ENCODE results near the gene RAD18. TPM values are rescaled to one million over a fixed set of nuclear protein-coding genes. Genes with fewer than 3 reads are reported as not detected.

Gene RAD18
- 10 to 100 TPM; 51.6 to 69.2 TPM for total RNA-seq

DNA sequence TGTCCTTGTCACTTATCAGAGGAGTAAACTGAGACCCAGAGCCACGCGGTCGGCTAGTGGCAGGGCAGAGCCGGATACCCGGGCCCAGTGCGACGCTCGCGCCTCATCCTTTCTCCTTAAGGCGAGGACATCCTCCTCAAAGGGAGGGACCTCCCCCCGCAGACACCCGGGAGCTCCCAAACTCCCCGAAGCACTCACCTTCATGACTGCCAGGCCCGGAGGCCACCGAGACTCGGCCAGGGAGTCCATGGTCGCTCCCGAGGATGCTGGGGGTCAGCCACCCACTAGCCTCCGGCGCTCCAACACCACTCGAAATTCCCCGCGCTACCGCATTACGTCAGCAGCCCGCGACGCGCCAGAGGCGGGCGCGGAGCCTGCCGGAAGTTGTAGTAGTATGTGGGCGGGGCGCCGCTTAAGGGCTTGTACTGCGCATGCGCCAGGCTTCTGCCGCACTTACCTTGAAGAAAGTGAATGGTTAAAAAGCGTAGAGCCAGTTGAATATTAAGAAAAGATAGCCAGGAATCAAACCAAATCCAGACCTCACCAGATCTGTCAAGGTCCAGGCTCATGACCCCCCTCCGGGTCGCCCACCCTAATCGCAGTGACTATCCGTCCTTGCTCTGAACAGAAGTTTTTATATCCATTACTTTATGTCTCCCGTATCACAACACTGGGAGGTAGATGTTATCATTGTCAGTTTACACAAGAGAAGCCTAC is at the start of gene RAD18:
RAD18 (minus strand) TSS at position 336 of the 717 bp plus-strand sequence; CDS start at position 249, 87 bp downstream.
- Mint-ChIP-seq H3K27ac (peak within 1 kb of the TSS; percentile 98), H3K9me3 (peaks cover 0 to 3% of the 10 kb centered on the region in 2 donors), H3K36me3 (peaks cover 29 to 30% of the 10 kb centered on the region in 2 donors)
- DNase-seq (ENCODE audit: low spot score in 2 of 2) (peak; percentile 90 to 94), ATAC-seq (peak; percentile 96)

- ATAC-seq = peak; percentile 91
- no peaks in the 10 kb centered on the region for H3K36me3 Mint-ChIP-seq
- peak in 1 of 2 donors; percentile 11 for DNase-seq (ENCODE audit: low spot score in 2 of 2)
- H3K9me3 Mint-ChIP-seq = no peaks in the 10 kb centered on the region
- H3K27ac Mint-ChIP-seq = no peak overlapping the region
Measured at GRCh38 chr3:9012521-9012920, 49.2 kb upstream of the RAD18 start.

DNA sequence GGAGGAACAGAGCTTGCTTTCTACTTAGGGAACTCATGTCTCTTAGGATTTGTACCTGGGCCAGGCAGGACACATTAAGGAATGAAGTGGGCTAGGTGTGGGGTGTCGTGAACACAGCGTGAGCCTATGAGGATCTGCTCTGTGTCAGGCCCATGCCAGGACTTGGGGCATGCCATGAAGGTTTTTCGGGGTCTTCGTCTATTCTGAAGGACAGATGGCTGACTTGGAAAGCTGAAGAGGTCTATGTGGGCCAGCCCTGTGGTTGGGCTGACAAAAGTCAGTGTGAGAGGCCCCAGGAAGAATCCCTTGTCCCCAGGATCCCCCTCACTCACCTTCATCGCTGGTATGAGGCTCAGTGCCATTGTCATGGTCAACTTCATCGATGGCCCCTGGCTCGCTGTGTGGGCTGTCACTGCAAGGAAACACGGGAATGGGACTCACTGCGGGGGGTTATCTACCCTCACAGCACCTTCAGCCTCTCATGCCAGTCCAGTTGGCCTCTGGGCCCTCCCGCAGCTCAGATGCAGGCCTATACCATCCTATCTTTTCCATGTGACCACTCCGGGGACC is 46.8 kb upstream of the RAD18 start:
- Mint-ChIP-seq H3K9me3 (no peaks in the 10 kb centered on the region), H3K36me3 (no peaks in the 10 kb centered on the region), H3K27ac (no peak overlapping the region)
- DNase-seq (ENCODE audit: low spot score in 2 of 2) (no peak), ATAC-seq (no peak)

DNA sequence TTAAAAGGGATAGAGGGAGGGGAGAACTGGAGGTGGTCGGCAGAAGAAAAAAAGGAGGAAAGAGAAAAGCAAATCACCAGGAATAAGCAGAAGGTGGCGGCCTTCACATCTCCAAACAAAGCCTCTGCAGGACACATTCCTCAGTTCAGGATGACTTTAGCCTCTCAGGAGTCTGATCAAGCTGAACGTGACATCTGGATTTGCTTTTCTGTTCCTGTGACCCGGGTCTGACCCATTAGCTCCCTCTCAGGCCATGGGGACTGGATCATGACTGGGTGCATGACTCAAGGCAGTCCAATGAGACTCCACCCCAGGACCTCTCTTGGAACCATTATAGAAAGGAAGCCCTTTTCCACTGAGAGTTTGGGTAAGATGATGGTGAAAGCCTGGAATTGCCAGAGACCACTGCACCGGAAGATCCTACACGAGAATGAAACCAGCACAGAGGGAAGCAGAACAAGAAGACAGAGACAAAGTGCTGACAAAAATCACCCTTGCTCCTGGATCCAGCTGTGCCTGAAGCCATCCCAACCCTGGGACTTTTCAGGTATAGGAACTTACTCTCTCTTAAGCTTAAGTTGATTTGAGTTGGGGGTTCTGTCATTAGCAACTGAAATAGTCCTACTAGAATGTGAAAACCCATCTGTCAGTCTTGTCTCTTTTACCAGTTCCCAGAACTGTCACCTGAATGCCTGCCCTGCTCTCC is 45.4 kb upstream of the RAD18 start:
- Mint-ChIP-seq H3K9me3 (no peaks in the 10 kb centered on the region), H3K36me3 (no peaks in the 10 kb centered on the region), H3K27ac (no peak overlapping the region)
- DNase-seq (ENCODE audit: low spot score in 2 of 2) = no peak
- no peak for ATAC-seq

- Mint-ChIP-seq H3K27ac (peak overlapping the region in 1 of 2 donors; percentile 75), H3K9me3 (no peaks in the 10 kb centered on the region), H3K36me3 (no peaks in the 10 kb centered on the region)
- DNase-seq (ENCODE audit: low spot score in 2 of 2) (no peak), ATAC-seq (no peak)
Measured at GRCh38 chr3:9007928-9008327, 44.7 kb upstream of the RAD18 start.

- Mint-ChIP-seq H3K27ac (no peak overlapping the region), H3K36me3 (no peaks in the 10 kb centered on the region), H3K9me3 (no peaks in the 10 kb centered on the region)
- ATAC-seq (no peak), DNase-seq (ENCODE audit: low spot score in 2 of 2) (no peak)
Measured at GRCh38 chr3:9007213-9007612, 43.9 kb upstream of the RAD18 start.

- DNase-seq (ENCODE audit: low spot score in 2 of 2) = no peak
- no peak for ATAC-seq
- Mint-ChIP-seq H3K36me3 (no peaks in the 10 kb centered on the region), H3K27ac (no peak overlapping the region), H3K9me3 (no peaks in the 10 kb centered on the region)
Measured at GRCh38 chr3:9000041-9000440, 36.8 kb upstream of the RAD18 start.

GRCh38 chr3:8997151-8997550 is 33.9 kb upstream of the RAD18 start:
- ATAC-seq (no peak), DNase-seq (ENCODE audit: low spot score in 2 of 2) (no peak)
- no peaks in the 10 kb centered on the region for H3K36me3 Mint-ChIP-seq
- no peaks in the 10 kb centered on the region for H3K9me3 Mint-ChIP-seq
- H3K27ac Mint-ChIP-seq = no peak overlapping the region

DNA sequence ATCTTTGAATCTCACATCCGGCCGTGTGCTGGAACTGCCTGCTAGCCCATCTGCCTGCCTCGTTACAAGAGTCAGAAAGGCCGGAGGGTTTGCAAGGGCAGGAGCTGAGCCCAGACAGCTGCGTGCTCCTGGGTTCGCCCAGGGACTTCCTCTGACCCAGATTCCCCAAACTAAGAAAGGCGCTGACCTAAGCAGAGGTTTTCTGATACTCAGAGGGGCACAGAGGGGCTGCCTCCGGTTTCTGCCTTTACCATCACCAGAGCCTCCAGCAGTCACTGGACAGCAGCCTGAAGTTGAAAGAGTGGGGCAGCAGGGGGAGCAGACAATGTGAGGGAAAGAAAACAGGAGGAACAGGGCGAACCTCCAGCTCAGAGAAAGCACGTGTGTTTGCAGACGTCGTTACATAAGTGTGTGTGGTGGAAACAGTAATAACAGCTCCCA is 33.4 kb upstream of the RAD18 start:
- Mint-ChIP-seq H3K36me3 (no peaks in the 10 kb centered on the region), H3K27ac (no peak overlapping the region), H3K9me3 (no peaks in the 10 kb centered on the region)
- ATAC-seq (no peak), DNase-seq (ENCODE audit: low spot score in 2 of 2) (no peak)

GRCh38 chr3:8996216-8996615 is 32.9 kb upstream of the RAD18 start:
- DNase-seq (ENCODE audit: low spot score in 2 of 2) (no peak), ATAC-seq (no peak)
- no peaks in the 10 kb centered on the region for H3K9me3 Mint-ChIP-seq
- H3K27ac Mint-ChIP-seq = no peak overlapping the region
- no peaks in the 10 kb centered on the region for H3K36me3 Mint-ChIP-seq

GRCh38 chr3:8994226-8994625 is 31.0 kb upstream of the RAD18 start:
- Mint-ChIP-seq H3K9me3 (no peaks in the 10 kb centered on the region), H3K36me3 (no peaks in the 10 kb centered on the region), H3K27ac (no peak overlapping the region)
- ATAC-seq = no peak
- DNase-seq (ENCODE audit: low spot score in 2 of 2) = no peak

DNA sequence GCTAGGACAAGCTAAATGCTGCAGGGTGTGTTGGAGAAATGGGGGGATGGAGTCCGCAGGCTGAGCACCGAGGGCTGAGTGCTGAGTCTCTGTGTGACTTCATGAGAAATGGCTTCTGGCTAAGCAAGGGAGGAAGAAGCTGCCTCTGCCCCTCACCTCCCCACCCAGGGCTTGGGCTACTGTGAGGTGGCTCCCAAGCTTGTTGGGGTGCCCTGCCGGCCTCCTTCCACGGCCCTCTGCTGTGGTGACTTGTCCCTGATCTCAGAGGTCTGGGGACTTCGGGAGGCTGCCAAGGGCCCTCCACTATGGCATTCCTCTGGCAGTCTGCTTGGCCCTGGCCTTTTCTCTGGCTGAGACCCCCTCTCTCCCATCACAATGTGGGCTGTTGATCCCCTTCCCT is 30.1 kb upstream of the RAD18 start:
- Mint-ChIP-seq H3K36me3 (no peaks in the 10 kb centered on the region), H3K9me3 (no peaks in the 10 kb centered on the region), H3K27ac (no peak overlapping the region)
- DNase-seq (ENCODE audit: low spot score in 2 of 2) (no peak), ATAC-seq (no peak)

DNA sequence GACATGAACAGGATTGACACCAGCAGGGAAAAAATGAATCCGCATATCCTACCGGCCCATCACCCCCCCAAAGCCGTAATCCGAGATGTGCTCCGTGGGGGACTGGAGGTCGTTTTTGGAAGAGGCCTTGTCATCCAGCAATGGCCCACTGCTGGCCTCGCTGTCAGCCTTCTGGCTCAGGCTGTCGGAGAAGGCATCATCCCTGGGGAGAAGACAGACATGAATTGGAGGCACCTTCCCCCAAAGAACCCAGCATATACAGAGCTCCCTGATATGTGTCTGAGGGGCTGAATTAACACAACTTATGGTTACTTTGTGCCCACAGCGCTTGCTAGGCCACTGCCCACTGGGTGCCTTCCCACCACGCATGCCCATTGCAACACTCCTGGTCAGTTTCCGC is 29.6 kb upstream of the RAD18 start:
- DNase-seq (ENCODE audit: low spot score in 2 of 2) (no peak), ATAC-seq (no peak)
- H3K9me3 Mint-ChIP-seq = no peaks in the 10 kb centered on the region
- no peaks in the 10 kb centered on the region for H3K36me3 Mint-ChIP-seq
- no peak overlapping the region for H3K27ac Mint-ChIP-seq

DNA sequence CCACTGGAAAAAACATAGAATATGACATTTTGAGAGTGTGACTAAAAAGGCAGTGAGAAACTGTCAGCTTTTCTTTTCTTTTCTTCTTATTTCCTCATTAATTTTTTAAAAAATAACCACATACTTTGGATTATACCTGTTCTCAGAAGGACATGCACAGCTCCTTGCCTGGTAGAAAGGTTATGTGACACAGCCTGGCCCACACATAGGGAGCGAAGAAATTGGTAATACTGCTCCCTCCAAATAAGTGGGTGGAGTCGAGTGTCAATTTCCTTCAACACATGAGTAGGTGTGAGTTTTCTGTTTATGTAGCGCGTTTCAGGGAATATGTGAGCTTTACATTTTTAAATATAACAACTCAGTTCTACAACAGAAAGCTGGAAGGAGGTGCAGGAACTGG is 28.9 kb upstream of the RAD18 start:
- no peak for ATAC-seq
- H3K9me3 Mint-ChIP-seq = no peaks in the 10 kb centered on the region
- H3K27ac Mint-ChIP-seq = no peak overlapping the region
- no peaks in the 10 kb centered on the region for H3K36me3 Mint-ChIP-seq
- no peak for DNase-seq (ENCODE audit: low spot score in 2 of 2)

- H3K9me3 Mint-ChIP-seq = no peaks in the 10 kb centered on the region
- H3K27ac Mint-ChIP-seq = no peak overlapping the region
- no peaks in the 10 kb centered on the region for H3K36me3 Mint-ChIP-seq
- DNase-seq (ENCODE audit: low spot score in 2 of 2) (no peak), ATAC-seq (no peak)
Measured at GRCh38 chr3:8990266-8991215, 27.3 kb upstream of the RAD18 start.

DNA sequence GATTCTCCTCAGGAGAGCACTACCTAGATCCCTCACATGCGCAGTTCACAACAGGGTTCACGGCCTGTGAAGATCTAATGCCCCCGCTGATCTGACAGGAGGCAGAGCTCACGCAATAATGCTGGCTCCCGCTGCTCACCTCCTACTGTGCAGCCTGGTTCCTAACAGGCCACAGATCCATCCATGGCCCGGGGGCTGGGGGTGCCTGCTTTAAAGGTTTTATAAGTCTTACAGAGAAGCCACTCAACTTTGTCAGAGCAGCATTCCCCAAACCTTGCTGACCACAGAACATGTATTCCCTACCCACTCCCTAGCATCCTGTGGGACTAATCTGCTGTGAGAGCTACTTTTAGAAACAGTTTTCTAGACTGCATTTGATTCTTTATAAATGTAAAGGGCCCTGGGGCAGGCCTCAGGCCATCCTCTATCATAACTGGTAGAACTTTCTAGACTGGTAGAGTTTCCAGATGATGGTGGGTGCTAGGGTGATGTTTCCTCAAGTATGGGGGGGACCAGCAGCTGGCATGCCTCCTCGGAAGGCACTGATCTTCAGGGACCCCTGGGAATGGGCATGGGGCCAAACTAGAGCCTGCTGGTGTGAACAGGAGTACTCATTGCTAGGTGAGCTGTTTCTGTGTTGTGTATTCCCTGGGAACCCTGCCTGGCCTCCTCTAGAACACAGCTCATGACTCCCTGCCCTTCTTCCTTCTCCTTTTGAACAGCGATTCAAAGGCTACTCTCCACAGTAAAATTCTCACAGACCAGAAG is 25.7 kb upstream of the RAD18 start:
- Mint-ChIP-seq H3K36me3 (no peaks in the 10 kb centered on the region), H3K9me3 (no peaks in the 10 kb centered on the region), H3K27ac (no peak overlapping the region)
- DNase-seq (ENCODE audit: low spot score in 2 of 2) (no peak), ATAC-seq (no peak)
